ENCODE measurements around the gene DDX47. TPM values are rescaled to one million over a fixed set of nuclear protein-coding genes. Genes with fewer than 3 reads are reported as not detected.

DDX47 gene
- total RNA-seq, 3 donors from 2014 or later (not counting 1 experiment from before 2014, with no cell fraction given), result 98.9 to 120 (median 114) TPM

- peaks cover 12% of the 10 kb centered on the region for H3K36me3 Mint-ChIP-seq
These were observed 23.4 kb downstream of the DDX47 start for GRCh38 chr12:12836571-12836970.

GRCh38 chr12:12837025-12837812, 24.1 kb downstream of the DDX47 start:
- Histone ChIP-seq H3K4me1 (ENCODE audit: control insufficient read depth, insufficient read depth, low read length) (peaks cover 2% of the 10 kb centered on the region), H3K36me3 (ENCODE audit: control insufficient read depth, insufficient read depth, low read length) (peaks cover 8% of the 10 kb centered on the region), H3K4me3 (ENCODE audit: low read length) (no peak overlapping the region), H3K27ac (ENCODE audit: low read length) (no peak overlapping the region), H3K27me3 (ENCODE audit: control insufficient read depth, insufficient read depth, low read length) (no peaks in the 10 kb centered on the region), H3K9me3 (ENCODE audit: control insufficient read depth, insufficient read depth, low read length) (no peaks in the 10 kb centered on the region)
- 80% methylated on average over 15 of the region's 15 CpGs for WGBS (ENCODE audit: insufficient coverage)
- no peaks in the 10 kb centered on the region for H3K27me3 Mint-ChIP-seq (ENCODE audit: low read depth in 2 of 2)
- intact Hi-C loops (cut with micrococcal nuclease), result no loop called here
- peak; percentile 41 to 65 (median 64) for ATAC-seq
- peak; percentile 29 for TF ChIP-seq CTCF (IDR thresholded peaks at IDR 0.05)
- peaks cover 0 to 10% of the 10 kb centered on the region in 2 donors for H3K4me1 Mint-ChIP-seq
- no peak overlapping the region for H3K4me3 Mint-ChIP-seq
- H3K27ac Mint-ChIP-seq, result no peak overlapping the region
- DNase-seq, result peak in 1 of 2 donors; percentile 67
- H3K9me3 Mint-ChIP-seq, result no peaks in the 10 kb centered on the region
- peaks cover 7% of the 10 kb centered on the region for H3K36me3 Mint-ChIP-seq

More at GRCh38 chr12:12836571-12836970, 23.4 kb downstream of the DDX47 start:
- H3K9me3 ChIP-seq (ENCODE audit: control insufficient read depth, insufficient read depth, low read length), result no peaks in the 10 kb centered on the region
- WGBS (ENCODE audit: insufficient coverage), result 99% methylated on average over 5 of the region's 6 CpGs
- H3K4me1 Mint-ChIP-seq, result peaks cover 0 to 10% of the 10 kb centered on the region in 2 donors
- intact Hi-C loops (cut with micrococcal nuclease), result no loop called here
- no peak overlapping the region for H3K4me3 Mint-ChIP-seq
- H3K27ac Mint-ChIP-seq, result no peak overlapping the region
- DNase-seq (no peak), ATAC-seq (no peak)
- H3K27ac ChIP-seq (ENCODE audit: low read length), result no peak overlapping the region
- peaks cover 11% of the 10 kb centered on the region for H3K36me3 ChIP-seq (ENCODE audit: control insufficient read depth, insufficient read depth, low read length)
- no peaks in the 10 kb centered on the region for H3K27me3 Mint-ChIP-seq (ENCODE audit: low read depth in 2 of 2)
- no peak for TF ChIP-seq CTCF (IDR thresholded peaks at IDR 0.05)
- H3K4me3 ChIP-seq (ENCODE audit: low read length), result no peak overlapping the region
- H3K9me3 Mint-ChIP-seq, result no peaks in the 10 kb centered on the region
- no peaks in the 10 kb centered on the region for H3K27me3 ChIP-seq (ENCODE audit: control insufficient read depth, insufficient read depth, low read length)
- peaks cover 2% of the 10 kb centered on the region for H3K4me1 ChIP-seq (ENCODE audit: control insufficient read depth, insufficient read depth, low read length)

- no peak for ATAC-seq
- Mint-ChIP-seq H3K27ac (no peak overlapping the region), H3K27me3 (ENCODE audit: low read depth in 2 of 2) (no peaks in the 10 kb centered on the region), H3K9me3 (no peaks in the 10 kb centered on the region), H3K36me3 (peaks cover 2% of the 10 kb centered on the region), H3K4me3 (no peak overlapping the region), H3K4me1 (peaks cover 0 to 10% of the 10 kb centered on the region in 2 donors)
- no peak for DNase-seq
- Histone ChIP-seq H3K27me3 (ENCODE audit: control insufficient read depth, insufficient read depth, low read length) (no peaks in the 10 kb centered on the region), H3K4me3 (ENCODE audit: low read length) (no peak overlapping the region), H3K4me1 (ENCODE audit: control insufficient read depth, insufficient read depth, low read length) (peaks cover 2% of the 10 kb centered on the region), H3K9me3 (ENCODE audit: control insufficient read depth, insufficient read depth, low read length) (no peaks in the 10 kb centered on the region), H3K36me3 (ENCODE audit: control insufficient read depth, insufficient read depth, low read length) (peaks cover 4% of the 10 kb centered on the region), H3K27ac (ENCODE audit: low read length) (no peak overlapping the region)
- intact Hi-C loops (cut with micrococcal nuclease), result no loop called here
- WGBS (ENCODE audit: insufficient coverage), result 91% methylated on average over 1 of the region's 3 CpGs
- TF ChIP-seq CTCF (IDR thresholded peaks at IDR 0.05), result no peak
These were observed 24.6 kb downstream of the DDX47 start for GRCh38 chr12:12837813-12838153.

All from natural killer cell (primary cell).